ENCODE measurements around the gene CFP.
A peak's percentile ranks its signal among the peaks of the same experiment; 100 is the strongest.
"Not testable (repeated sequence)": the region's sequence is repeated elsewhere in the genome, so short reads cannot be mapped to it uniquely, and the experiment has no call there.

The CFP gene

DNA sequence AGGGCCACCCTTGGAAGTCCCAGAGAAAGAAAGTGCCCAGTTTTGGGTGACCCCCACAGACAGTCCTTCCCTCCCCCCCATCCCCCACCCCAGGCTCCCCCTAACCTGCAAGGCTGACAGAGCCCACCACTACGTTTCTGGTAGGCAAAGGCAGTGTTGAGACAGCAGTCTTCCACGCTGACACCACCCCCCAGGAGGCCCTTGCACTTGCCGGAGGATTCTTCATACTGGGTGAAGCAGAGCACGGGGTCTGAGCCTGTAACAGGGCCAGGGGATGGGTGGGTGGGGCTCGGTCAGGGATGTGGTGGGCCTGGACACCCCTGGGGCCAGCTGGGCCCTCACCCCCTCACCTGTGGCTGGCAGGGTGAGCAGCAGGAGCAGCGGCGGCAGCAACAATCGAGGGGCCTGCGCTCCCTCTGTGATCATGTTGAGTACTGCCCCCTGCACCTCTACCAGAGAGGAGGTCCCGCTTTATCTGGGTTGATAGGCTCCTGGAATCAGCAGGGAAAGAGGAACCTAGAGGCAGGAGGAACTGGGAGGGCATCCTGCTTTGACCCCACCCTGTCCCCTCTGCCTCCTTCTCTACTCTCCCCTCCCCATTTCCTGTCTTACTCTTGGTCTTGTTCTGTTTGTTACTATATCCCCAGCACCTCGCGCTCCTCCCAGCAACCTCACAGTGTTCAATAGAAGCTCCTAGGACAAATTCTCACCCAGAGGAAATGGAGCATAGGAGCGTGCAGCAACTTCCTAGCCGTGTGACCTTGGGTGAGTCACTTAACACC, at the start of gene CFP:
Gene CFP (minus strand): TSS at position 512 of the 782 bp plus-strand sequence. CDS start 86 bp downstream, at position 426.
- DNase-seq: no peak

DNA sequence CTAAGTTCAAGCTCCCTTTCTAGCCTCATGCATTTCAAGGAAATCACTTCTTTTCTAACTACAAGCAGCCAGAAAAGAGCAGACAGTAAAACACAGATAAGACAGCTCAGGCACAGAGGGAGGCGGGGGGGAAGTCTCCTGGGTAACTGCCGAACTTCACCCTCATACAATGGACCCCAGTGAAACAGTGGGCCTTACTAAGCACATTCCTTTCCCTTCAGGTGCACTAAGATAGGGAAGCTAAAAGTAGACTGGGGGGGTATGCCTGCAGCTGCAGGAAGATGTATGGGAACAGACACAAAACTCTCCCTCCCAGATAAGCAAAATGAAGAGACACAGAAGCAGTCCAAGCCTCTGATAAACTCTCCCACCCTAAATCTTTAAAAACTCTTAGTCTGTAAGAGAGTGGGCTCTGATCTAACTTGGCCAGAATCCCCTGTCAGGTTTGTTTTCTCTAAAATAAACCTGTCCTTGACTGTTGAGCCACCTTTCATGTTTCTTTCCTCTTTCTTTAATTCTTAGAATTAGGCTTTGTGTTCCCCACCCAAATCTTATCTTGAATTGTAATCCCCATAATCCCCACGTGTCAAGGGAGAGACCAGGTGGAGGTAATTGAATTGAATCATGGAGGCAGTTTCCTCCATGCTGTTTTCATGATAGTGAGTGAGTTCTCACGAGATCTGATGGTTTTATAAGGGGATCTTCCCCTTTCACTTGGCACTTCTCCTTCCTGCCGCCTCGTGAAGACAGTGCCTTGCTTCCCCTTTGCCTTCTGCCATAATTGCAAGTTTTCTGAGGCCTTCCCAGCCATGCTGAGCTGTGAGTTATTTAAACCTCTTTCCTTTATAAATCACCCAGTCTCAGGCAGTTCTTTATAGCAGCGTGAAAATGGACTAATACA, 46.5 kb upstream of the CFP start:
- DNase-seq: not testable (repeated sequence)

DNA sequence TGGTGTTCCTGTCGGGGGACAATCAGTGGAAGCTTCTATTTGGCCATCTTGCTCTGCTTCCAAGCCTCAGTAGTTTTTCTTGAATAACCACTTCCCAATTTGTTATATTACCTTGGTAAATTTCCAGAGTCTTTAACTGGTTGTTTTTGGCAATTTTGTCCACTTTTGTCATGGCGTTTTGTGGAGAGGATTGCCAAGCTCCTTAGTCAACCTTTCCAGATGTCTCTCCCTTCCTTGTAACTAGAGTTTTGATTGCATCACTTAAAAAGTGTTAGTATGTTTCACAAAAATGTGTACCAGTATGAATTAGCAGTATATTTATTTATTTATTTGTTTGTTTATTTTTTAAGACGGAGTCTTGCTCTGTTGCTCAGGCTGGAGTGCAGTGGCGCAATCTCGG, 45.0 kb upstream of the CFP start:
- DNase-seq: no peak

GRCh38 chrX:47665797-47666196, 36.1 kb upstream of the CFP start:
- DNase-seq: not testable (repeated sequence)

- no peak for DNase-seq
These were observed 35.0 kb upstream of the CFP start for GRCh38 chrX:47664737-47665136.

DNA sequence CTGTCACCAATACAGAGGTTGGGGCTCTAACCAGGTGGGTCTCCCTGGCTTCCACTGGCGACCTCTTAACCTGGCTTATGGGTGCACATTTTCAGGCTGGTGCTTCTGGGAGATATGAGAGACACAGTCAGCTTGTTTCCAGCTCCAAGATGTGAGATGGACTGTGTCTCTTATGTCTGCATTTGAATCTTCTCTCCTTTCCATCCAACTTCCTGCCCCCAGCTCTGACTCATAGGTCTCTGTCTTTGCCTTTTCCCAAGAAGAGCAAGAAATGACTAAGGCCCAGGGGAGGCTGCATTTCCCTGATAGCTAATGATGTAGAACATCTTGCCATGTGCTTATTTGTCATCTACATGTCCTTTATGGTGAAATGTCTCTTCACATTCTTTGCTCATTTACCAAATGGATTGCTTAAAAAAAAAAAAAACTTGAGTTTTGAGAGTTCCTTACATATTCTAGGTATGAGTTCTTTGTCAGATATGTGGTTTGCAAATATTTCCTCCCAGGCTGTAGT, 32.5 kb upstream of the CFP start:
- DNase-seq: no peak

GRCh38 chrX:47661539-47661938, 31.8 kb upstream of the CFP start:
- no peak for DNase-seq

DNA sequence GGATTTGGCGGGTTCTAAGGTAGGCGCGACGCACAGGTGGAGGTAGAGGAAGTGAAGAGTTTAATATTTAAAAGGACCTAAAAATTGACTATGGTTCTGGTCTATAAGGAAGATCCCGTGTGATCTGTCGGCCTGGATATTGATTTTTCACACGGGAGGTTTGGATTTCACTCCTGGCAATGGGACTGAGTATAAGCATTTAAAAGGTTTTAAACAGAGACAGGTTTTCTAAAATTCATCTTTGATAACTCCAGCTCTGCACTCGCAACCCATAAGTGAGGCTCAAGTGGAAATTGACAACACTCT, 29.6 kb upstream of the CFP start:
- DNase-seq: no peak

DNA sequence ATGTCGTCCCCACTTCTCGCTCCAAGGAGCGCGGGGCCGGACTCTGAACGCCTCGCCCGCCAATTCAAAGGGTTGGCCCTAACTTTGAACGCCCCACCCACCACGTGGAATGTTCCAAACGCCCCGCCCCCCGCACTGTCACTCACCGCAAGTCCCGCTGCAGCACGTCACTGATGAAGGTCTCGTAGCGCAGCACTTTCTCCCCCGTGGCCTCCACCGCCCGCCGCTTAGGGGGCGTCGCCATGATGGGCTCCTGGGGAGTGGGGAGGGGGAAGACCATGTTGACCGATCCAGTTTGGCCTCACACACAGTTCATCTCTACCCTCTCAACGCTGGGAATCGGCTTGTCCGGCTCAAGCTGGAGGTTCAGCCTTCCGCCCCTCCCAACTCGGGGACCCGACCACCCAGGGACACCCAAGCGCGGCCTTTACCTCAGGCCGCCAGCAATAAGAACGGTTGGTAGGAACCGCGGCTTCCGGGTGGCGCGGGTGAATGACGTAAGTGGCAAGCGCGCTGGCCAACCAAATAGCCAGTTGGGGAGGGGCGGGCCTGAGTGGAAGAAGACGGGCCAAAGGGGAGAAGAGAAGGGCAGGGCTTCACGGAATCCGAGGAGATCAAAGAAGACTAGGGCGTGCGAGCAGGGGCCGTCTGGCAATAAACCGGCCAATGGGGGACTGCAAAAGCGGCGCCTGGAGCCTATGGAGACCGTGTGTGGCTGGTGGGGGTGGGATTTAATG, 29.1 kb upstream of the CFP start, which contains the start of gene UXT:
Gene UXT (minus strand): TSS at position 497 of the 737 bp plus-strand sequence. CDS start 253 bp downstream, at position 244.
- DNase-seq: peak; percentile 88

DNA sequence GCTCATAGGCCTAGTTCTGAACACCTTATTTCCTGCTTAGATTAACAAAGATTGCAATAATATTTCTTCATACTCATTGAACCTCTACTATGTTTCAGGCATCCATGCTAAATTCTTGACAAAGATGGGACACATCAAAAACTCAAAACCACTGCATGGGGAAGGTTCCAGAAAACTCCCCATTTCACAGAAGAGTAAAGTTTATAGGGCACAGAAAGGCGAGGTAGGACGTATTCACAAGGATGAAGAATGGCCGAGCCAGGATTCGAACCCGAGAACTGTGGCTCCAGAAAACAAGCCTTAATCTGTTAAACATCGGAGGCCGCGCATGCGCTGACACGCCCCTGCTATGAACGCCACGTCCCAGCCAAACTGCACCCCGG, 28.6 kb upstream of the CFP start:
- DNase-seq: no peak

DNA sequence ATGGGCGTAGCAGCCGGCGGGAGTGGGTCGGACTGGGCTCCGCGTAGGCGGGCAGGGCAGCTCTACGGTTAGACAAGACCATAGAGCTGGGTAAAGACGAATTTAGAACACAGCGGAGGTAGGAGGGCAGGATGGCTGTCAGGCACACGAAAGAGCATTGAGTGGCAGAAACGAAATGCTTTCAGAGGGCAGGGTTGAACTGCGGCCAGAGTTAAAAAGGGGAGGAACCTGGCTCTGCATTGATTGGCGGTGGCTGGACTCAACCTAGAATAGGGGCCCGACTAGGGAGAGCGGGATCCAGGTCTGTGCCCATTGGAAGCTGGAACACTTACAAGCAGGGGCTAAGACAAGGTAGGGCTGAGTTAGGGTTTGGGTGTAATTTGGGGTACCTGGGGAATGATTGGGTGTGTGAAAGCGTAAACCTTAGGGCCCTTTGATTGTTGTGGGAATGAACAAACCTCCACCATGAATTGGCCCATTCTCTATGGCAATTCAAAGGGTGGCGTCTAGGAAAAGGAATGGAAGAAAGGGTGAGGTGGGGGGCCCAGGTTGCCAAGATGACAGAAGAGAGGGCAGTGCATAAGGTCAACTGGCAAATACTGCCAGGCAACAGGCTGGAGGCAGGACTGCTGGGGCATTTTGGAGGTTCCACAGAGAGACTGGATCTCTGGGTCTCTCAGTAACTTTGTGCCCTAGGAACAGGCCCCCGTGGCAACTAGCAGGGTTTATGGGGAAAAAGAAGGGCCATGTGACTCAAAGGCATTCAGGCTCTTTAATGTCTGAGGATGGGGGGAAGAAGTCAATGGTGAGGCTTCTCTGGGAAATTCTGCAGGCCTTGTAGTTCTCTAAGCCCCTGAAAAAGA, 21.5 kb upstream of the CFP start:
- DNase-seq: no peak

- peak; percentile 93 for DNase-seq
These were observed 20.7 kb upstream of the CFP start, which contains the start of gene ELK1 for GRCh38 chrX:47650164-47651042. ELK1 (minus strand) TSS chrX:47650563; CDS start chrX:47641441, 9,122 bp downstream.

DNA sequence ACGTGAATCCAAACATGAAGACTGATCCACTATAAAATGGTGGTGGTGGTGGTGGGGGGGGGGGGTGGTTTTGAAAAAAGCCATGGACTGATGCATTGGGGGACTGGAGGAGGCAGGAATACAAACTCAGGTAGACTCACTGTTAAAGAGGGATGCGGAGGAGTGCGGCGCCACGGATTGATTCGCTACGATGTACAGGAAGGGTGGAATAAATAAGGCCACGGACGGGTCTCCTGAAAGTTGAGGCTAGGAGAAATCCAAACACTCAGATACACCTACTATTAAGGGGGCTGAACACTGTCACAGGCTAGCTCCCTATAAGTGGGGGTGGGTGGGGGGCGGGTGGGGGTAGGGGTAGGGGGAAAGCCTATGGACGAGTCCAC, 20.0 kb upstream of the CFP start:
- DNase-seq: no peak

DNA sequence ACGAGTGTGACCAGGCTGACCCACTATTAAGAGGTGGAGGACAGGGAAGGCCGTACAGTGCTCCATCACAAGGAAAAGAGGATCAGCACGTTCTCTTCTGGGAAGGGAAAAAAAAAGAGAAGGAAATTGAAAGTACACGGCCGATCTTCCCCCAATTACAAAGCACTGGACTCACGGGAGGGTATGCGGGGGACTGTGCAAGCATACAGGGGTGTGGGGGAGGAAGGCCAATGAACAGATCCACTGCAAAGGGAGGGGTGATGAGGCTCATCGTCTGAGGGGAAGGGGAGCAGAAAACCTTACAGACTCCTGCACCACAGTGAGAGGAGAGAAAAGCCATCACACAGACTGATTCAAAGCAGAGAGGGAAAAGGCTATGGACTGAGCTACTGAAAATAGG, 19.5 kb upstream of the CFP start:
- no peak for DNase-seq

- no peak for DNase-seq
These were observed 18.6 kb upstream of the CFP start for GRCh38 chrX:47648376-47648775.

DNA sequence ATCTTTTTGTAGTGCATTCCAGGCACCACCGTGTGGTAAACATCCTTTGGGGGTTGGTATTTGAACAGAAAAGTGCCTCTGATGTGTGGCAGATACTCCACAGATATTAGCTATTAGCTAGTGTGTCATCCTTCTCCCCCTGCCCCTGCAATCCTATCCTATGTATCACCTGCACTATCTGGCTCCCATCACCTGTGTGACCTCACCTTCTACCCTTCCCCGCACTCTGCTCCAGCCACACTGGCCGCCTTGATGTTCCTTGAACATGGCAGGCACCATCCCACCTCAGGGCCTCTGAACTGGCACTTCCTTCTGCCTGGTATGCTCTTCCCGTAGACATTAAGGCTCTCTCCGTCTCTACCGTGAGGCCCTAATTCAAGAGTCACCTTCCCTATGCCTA, 16.9 kb upstream of the CFP start:
- DNase-seq: no peak

GRCh38 chrX:47645530-47645929, 15.8 kb upstream of the CFP start:
- DNase-seq: no peak

DNA sequence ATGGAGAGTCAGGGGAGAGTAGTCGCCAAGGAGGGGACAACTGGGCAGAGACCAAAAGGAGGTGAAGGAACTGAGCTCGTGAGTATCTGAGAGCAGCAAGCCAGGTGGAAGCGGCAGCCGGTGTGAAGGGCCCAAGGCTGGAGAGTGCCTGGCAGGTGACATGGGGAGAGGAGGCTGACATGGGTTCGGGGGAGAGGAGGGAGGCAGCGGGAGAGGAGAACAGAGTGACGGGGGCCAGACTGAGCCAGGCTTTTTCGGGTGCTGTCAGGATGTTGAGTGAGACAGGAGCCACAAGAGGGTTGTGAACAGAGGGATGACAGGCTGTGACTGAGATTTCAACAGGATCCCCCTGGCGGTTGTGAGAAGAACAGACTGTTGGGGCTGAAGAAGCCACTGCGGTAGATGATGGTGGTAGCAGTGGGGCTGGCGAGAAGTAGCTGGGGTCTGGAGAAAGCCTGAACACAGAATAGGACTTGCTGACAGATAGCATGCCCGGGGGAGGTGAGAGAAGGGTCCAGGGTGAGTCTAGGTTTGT, 14.9 kb upstream of the CFP start:
- DNase-seq: no peak

GRCh38 chrX:47643926-47644325, 14.2 kb upstream of the CFP start:
- DNase-seq: no peak

DNA sequence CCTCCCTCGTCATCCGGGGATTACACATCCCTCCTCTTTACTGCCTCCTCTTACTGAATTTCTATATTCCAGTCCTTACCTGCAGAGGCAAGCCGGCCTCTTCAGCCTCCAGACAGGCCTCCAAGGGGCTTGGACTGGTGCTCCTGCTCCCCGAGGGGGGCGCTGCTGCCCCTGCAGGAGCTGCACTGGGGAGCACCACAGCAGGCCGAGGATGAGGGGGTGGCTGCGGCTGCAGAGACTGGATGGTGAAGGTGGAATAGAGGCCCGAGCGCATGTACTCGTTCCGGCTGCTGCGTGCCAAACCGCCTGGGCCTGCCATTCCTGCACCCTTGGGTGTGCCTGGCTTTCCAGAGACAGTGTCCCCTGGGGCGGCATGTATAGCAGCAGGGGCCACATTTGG, 9.1 kb upstream of the CFP start:
- no peak for DNase-seq

All from NCI-H1436 (cell line).